ACC112 (cell line): Measurements from ENCODE around the gene MT1E.
"Not testable (repeated sequence)": the region's sequence is repeated elsewhere in the genome, so short reads cannot be mapped to it uniquely, and the experiment has no call there.

Experiments
- H2AFZ ChIP-seq: fragments of 200-600 bp; sonication (generic); one replicate; pipeline ENCODE4 v1.6.0; 2017; ENCODE audit warnings: antibody characterized with exemption, low read length; ENCODE audit not compliant: unreplicated experiment
- H3K27ac ChIP-seq: fragments of 200-600 bp; sonication (generic); 2 replicates; pipeline ENCODE4 v1.5.1; 2014; ENCODE audit warnings: low read depth, mild to moderate bottlenecking, antibody characterized with exemption, low read length, moderate library complexity
- H3K27me3 ChIP-seq: fragments of 200-600 bp; sonication (generic); 2 replicates; pipeline ENCODE4 v1.6.1; 2014; ENCODE audit warnings: mild to moderate bottlenecking, antibody characterized with exemption, low read length, moderate library complexity, mixed read lengths; ENCODE audit not compliant: insufficient read depth
- H3K36me3 ChIP-seq: fragments of 200-600 bp; sonication (generic); 2 replicates; pipeline ENCODE4 v1.6.1; 2016; ENCODE audit warnings: mild to moderate bottlenecking, antibody characterized with exemption, low read length, moderate library complexity, mixed read lengths; ENCODE audit not compliant: insufficient read depth
- H3K4me1 ChIP-seq: fragments of 200-600 bp; sonication (generic); one replicate; pipeline ENCODE4 v1.6.1; 2016; ENCODE audit warnings: low read length, mixed read lengths; ENCODE audit not compliant: insufficient read depth, unreplicated experiment, control insufficient read depth
- H3K4me3 ChIP-seq: fragments of 200-600 bp; sonication (generic); 2 replicates; pipeline ENCODE4 v1.5.1; 2014; ENCODE audit warnings: mild to moderate bottlenecking, low read depth, low read length
- H3K79me2 ChIP-seq: fragments of 200-600 bp; sonication (generic); one replicate; pipeline ENCODE4 v1.6.0; 2016; ENCODE audit warnings: low read length; ENCODE audit not compliant: control insufficient read depth, unreplicated experiment, insufficient read depth

Gene MT1E

DNA sequence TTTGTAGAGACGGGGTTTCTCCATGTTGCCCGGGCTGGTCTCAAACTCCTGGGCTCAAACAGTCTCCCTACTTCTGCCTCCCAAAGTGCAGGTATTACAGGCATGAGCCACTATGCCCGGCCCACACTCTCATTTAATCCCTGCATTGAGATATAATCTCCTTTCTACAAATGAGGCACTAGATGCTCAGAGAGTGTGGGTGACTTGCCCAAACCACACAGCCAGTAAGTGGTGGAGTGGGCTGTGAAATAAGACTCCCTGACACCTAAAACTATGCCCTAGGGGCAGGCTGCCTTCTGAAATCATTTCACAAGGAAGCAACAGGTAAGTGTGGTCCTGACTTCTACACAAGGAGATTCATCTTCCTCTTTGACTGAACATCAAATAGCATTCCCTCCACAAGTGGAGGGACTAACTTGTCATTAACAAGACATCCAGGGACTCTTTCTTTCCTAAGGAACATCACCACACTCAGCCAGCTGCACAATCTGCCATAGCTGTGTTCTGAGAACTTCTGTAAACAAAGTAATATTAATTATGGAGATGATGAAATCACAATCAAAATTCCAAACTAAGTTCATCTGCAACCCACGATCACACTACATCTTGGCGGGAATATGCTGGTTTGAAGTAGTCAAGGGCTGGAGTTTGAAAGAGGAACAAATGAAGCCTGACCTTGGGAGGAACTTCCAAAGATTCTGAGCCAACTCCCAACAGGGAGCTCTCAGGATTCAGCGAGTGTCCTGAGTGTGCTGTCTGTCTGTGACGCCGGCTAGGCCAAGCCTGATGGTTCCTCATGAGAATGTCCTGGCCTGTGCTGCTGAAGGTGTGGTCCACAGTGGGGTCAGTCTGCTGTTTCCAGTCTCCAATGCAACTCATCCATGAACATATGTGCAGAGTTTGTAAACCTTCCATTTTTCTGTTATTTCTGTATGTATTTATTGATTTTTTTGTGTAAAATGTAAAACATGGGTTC lies 40.0 kb downstream of the MT1E start:
- peaks cover 79% of the 10 kb centered on the region for H3K27me3 ChIP-seq

GRCh38 chr16:56667581-56668571 lies 42.3 kb downstream of the MT1E start, which contains the start of gene MT1G:
Gene MT1G, minus strand, starts transcription at chr16:56668065. Its CDS starts 72 bp downstream, at chr16:56667993.
- Histone ChIP-seq H3K79me2 (no peaks in the 10 kb centered on the region), H2AFZ (no peak within 1 kb of the TSS), H3K27me3 (peaks cover 72% of the 10 kb centered on the region), H3K36me3 (no peaks in the 10 kb centered on the region), H3K27ac (no peak within 1 kb of the TSS), H3K4me3 (no peak within 1 kb of the TSS), H3K4me1 (peaks cover 1% of the 10 kb centered on the region)

More for the DNA sequence above, 40.0 kb downstream of the MT1E start:
- H2AFZ ChIP-seq, H3K4me1 ChIP-seq, H3K27ac ChIP-seq, H3K79me2 ChIP-seq, H3K4me3 ChIP-seq, H3K36me3 ChIP-seq: not testable (repeated sequence)

DNA sequence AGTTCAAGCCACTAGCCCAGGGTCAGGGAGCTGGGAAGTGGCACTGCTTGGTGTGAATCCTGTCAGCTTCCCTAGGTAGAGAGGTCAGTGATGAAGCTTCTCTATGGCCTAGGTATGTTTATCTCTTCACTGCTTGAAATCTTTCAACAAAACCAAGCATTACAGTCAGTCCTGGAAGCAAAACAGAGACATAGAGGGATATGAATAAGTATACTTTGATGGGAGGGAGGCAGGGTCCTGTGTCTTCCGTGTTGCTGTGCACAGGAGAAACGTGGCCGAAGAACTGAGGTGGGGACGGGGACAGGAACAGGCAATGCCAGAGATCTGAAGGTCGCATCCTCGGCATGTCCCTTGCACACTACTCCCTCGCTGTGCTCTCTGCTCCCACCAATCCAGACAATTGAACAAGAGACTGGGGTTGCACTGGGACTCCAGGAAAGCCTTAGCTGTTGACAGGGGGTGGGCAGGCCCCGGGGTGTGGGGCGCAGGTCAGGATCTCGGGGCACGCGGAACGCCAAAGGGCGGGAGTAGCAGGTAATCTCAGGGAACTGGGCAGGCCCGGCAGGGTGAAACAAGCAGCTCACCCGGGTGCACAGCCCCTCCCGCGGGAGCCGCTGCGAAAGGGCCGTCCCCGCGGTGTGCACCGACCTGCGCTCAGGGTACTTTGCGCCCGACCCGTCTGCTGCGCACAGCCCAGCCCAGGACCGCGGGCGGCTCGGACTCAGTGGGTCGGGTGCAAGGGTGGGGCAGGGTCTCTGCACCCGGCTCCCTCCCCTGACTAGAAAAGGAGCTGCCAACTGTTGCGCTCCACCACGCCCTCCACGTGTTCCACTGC lies 43.6 kb downstream of the MT1E start, which contains the start of gene MT1H:
TSS of gene MT1H (plus strand) at position 810 of the 835 bp plus-strand sequence. CDS start 71 bp downstream, outside the sequence.
- Histone ChIP-seq H3K36me3 (no peaks in the 10 kb centered on the region), H2AFZ (no peak within 1 kb of the TSS), H3K4me3 (no peak within 1 kb of the TSS), H3K4me1 (no peaks in the 10 kb centered on the region), H3K27me3 (peaks cover 61% of the 10 kb centered on the region), H3K27ac (no peak within 1 kb of the TSS), H3K79me2 (no peaks in the 10 kb centered on the region)

GRCh38 chr16:56669840-56670619 lies 44.4 kb downstream of the MT1E start:
- no peaks in the 10 kb centered on the region for H3K79me2 ChIP-seq
- no peak overlapping the region for H3K4me3 ChIP-seq
- no peaks in the 10 kb centered on the region for H3K36me3 ChIP-seq
- H2AFZ ChIP-seq: no peak overlapping the region
- peaks cover 55% of the 10 kb centered on the region for H3K27me3 ChIP-seq
- H3K27ac ChIP-seq: no peak overlapping the region
- H3K4me1 ChIP-seq: no peaks in the 10 kb centered on the region

DNA sequence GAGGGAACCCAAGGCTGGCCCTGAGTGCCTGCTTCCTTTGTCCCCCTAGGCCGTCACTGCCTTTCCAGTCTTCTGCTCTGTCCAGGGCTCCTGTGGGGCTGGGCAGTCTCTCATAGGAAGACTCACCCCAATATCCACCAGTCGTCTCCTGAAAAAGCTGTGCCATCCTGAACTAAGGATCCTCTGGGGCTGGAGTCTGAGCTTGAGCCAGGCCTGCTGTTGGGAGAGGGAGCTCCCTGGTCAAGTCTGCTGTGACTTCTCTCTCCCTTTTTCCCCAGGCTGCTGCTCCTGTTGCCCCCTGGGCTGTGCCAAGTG lies 45.0 kb downstream of the MT1E start:
- no peak overlapping the region for H3K4me3 ChIP-seq
- H3K27me3 ChIP-seq: peaks cover 57% of the 10 kb centered on the region
- H3K27ac ChIP-seq: no peak overlapping the region
- no peak overlapping the region for H2AFZ ChIP-seq
- no peaks in the 10 kb centered on the region for H3K79me2 ChIP-seq
- no peaks in the 10 kb centered on the region for H3K36me3 ChIP-seq
- no peaks in the 10 kb centered on the region for H3K4me1 ChIP-seq

DNA sequence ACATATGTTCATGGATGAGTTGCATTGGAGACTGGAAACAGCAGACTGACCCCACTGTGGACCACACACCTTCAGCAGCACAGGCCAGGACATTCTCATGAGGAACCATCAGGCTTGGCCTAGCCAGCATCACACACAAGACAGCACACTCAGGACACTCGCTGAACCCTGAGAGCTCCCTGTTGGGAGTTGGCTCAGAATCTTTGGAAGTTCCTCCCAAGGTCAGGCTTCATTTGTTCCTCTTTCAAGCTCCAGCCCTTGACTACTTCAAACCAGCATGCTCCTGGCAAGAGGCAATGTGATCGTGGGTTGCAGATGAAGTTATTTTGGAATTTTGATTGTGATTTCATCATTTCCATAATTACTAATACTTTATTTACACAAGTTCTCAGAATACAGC lies 46.1 kb downstream of the MT1E start:
- H3K27ac ChIP-seq, H3K4me1 ChIP-seq, H2AFZ ChIP-seq, H3K4me3 ChIP-seq, H3K79me2 ChIP-seq, H3K36me3 ChIP-seq: not testable (repeated sequence)
- H3K27me3 ChIP-seq: peaks cover 54% of the 10 kb centered on the region

GRCh38 chr16:56672171-56672570 lies 46.6 kb downstream of the MT1E start:
- not testable (repeated sequence) for H3K36me3 ChIP-seq, H3K79me2 ChIP-seq, H2AFZ ChIP-seq, H3K4me3 ChIP-seq, H3K27ac ChIP-seq, H3K4me1 ChIP-seq
- peaks cover 49% of the 10 kb centered on the region for H3K27me3 ChIP-seq

DNA sequence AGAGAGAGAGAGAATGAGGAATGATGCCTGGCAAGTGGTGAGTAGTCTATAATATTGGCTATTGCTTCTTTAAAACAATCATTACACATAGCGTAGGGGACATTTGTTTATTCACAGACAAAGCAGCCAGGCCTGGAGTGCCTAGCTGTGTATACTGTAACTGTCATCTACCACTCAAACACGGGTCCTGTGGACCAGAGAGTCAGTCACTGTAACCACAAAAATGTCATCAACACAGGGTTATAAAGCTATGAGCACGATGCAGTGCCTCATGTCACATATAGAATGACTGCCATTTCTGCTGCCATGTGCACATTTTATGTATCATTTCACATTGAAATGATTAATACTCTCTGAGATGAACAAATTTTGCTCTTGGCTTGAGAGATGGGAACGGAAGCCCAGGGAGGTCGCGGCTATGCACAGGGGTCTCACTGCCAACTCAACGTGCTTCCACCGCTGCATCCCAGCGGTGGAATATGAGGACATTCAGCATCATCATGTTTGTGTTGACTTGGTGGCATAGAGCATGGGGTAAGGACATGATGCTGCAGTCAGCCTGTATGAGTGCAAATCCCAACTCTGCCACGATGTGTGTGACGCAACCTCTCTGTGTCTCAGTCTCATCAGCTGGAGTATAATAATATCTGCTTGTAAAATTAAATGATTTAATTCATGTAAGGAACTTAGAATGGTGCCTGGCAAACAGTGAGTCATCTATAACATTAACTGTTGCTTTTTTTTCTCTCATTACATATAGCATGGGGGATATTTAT lies 47.4 kb downstream of the MT1E start:
- H3K27me3 ChIP-seq: peaks cover 41% of the 10 kb centered on the region

GRCh38 chr16:56673921-56674320 lies 48.3 kb downstream of the MT1E start:
- no peak overlapping the region for H3K27ac ChIP-seq
- H2AFZ ChIP-seq: no peak overlapping the region
- no peaks in the 10 kb centered on the region for H3K36me3 ChIP-seq
- H3K4me3 ChIP-seq: no peak overlapping the region
- peaks cover 32% of the 10 kb centered on the region for H3K27me3 ChIP-seq
- H3K79me2 ChIP-seq: no peaks in the 10 kb centered on the region
- H3K4me1 ChIP-seq: no peaks in the 10 kb centered on the region

More for the DNA sequence above, 47.4 kb downstream of the MT1E start:
- no peaks in the 10 kb centered on the region for H3K36me3 ChIP-seq
- no peaks in the 10 kb centered on the region for H3K4me1 ChIP-seq
- H3K4me3 ChIP-seq: no peak overlapping the region
- H2AFZ ChIP-seq: no peak overlapping the region
- no peak overlapping the region for H3K27ac ChIP-seq
- no peaks in the 10 kb centered on the region for H3K79me2 ChIP-seq
